LNCaP clone FGC (cell line): Measurements from ENCODE around the gene PYGB.

ENCODE experiments used
- DNase-seq: peaks from one replicate; pipeline ENCODE4 v3.0.0-alpha.2; 2011; ENCODE audit warnings: low read depth
- H3K4me3 ChIP-seq: 2 replicates; pipeline ENCODE4 v1.5.1; 2011; ENCODE audit warnings: mild to moderate bottlenecking, low read depth, low read length, control low read depth
- TF ChIP-seq, protein P1 (sequence below): IDR thresholded peaks from 2 replicates; pipeline ENCODE4 v1.5.1; 2012; ENCODE audit warnings: mild to moderate bottlenecking; ENCODE audit not compliant: control insufficient read depth, insufficient read depth; ENCODE audit errors: extremely low read depth

The PYGB gene

DNA sequence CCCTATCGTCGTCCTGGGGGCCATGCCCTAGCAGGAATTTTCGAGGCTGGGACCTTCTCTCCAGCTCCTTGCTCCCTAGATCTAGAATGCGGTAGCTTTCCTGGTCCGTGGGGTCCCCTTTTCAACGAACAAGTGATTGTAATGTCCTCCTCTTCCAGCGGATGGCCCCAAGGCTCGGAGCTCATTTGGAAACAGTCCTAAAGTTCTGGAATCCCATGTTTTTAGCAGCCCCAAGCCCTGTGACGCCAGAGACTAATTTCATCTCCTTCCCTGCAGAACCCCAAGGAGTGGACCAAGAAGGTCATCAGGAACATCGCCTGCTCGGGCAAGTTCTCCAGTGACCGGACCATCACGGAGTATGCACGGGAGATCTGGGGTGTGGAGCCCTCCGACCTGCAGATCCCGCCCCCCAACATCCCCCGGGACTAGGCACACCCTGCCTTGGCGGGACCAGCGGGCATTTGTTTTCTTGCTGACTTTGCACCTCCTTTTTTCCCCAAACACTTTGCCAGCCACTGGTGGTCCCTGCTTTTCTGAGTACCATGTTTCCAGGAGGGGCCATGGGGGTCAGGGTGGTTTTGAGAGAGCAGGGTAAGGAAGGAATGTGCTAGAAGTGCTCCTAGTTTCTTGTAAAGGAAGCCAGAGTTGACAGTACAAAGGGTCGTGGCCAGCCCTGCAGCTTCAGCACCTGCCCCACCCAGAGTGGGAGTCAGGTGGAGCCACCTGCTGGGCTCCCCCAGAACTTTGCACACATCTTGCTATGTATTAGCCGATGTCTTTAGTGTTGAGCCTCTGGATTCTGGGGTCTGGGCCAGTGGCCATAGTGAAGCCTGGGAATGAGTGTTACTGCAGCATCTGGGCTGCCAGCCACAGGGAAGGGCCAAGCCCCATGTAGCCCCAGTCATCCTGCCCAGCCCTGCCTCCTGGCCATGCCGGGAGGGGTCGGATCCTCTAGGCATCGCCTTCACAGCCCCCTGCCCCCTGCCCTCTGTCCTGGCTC lies 48.5 kb downstream of the PYGB start:
- no peak overlapping the region for H3K4me3 ChIP-seq
- TF ChIP-seq, protein P1, sequence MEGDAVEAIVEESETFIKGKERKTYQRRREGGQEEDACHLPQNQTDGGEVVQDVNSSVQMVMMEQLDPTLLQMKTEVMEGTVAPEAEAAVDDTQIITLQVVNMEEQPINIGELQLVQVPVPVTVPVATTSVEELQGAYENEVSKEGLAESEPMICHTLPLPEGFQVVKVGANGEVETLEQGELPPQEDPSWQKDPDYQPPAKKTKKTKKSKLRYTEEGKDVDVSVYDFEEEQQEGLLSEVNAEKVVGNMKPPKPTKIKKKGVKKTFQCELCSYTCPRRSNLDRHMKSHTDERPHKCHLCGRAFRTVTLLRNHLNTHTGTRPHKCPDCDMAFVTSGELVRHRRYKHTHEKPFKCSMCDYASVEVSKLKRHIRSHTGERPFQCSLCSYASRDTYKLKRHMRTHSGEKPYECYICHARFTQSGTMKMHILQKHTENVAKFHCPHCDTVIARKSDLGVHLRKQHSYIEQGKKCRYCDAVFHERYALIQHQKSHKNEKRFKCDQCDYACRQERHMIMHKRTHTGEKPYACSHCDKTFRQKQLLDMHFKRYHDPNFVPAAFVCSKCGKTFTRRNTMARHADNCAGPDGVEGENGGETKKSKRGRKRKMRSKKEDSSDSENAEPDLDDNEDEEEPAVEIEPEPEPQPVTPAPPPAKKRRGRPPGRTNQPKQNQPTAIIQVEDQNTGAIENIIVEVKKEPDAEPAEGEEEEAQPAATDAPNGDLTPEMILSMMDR: peak; percentile 41; the same call in 1 of the 2 replicates
- no peak for DNase-seq

DNA sequence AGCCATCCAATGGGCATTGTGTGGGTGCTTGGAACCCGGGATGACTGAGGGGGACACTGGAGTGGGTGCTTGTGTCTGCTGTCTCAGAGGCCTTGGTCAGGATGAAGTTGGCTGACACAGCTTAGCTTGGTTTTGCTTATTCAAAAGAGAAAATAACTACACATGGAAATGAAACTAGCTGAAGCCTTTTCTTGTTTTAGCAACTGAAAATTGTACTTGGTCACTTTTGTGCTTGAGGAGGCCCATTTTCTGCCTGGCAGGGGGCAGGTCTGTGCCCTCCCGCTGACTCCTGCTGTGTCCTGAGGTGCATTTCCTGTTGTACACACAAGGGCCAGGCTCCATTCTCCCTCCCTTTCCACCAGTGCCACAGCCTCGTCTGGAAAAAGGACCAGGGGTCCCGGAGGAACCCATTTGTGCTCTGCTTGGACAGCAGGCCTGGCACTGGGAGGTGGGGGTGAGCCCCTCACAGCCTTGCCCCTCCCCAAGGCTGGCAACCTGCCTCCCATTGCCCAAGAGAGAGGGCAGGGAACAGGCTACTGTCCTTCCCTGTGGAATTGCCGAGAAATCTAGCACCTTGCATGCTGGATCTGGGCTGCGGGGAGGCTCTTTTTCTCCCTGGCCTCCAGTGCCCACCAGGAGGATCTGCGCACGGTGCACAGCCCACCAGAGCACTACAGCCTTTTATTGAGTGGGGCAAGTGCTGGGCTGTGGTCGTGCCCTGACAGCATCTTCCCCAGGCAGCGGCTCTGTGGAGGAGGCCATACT lies 49.4 kb downstream of the PYGB start:
- H3K4me3 ChIP-seq: no peak overlapping the region
- no peak for DNase-seq
- TF ChIP-seq, protein P1: no peak

DNA sequence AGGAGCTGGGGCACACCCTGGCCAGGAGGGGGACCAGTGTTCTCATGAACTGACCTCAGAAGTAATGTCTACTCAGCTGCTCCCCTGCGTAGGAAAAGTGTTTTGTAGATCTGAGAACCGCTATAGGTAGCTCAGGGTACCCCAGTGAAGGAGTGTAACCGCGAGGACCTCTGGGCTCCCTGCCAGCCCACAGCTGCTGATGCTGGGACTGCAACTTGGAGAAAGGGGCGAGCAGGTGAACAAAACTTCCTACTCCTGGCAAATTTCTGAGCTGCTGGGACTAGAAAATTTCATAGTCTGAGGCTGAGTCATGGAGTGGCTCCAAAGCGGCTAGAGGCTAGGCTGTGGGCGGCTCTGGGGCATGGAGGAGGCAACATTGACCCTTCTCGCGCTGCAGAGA lies 51.9 kb downstream of the PYGB start:
- TF ChIP-seq, protein P1: no peak
- H3K4me3 ChIP-seq: no peak overlapping the region
- DNase-seq: no peak

DNA sequence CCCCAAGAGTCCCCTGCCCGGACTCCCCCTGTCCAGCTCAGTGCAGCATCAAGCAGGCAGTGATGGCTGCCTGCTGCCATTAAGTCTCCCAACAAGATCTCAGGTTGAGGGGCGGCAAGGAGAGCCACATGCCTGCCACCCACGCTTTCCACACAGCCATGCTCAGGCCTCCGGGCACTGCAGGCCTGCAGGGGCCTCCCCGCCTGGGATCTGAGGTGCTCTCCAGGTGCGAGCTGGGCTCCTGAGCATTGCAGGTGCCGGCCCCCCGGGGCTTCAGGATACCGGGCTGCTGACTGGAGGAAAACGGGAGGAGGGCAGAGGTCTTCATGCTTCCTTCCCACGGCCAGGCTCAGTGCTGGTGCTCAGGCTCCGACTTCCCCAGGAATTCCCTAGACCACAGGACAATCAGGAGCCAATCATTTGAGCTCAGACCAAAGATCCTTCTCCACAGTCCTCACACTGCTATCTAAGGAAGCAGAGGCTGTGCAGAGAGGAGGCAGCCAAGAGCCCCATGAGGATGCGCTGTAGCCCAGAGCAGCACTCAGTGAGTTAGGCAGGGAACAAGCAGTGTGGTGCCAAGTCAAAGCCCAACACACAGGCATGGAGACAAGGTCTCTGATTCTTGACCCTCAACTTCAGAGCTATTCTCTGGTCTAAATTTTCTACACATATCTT lies 52.7 kb downstream of the PYGB start:
- H3K4me3 ChIP-seq: no peak overlapping the region
- no peak for DNase-seq
- TF ChIP-seq, protein P1: no peak

DNA sequence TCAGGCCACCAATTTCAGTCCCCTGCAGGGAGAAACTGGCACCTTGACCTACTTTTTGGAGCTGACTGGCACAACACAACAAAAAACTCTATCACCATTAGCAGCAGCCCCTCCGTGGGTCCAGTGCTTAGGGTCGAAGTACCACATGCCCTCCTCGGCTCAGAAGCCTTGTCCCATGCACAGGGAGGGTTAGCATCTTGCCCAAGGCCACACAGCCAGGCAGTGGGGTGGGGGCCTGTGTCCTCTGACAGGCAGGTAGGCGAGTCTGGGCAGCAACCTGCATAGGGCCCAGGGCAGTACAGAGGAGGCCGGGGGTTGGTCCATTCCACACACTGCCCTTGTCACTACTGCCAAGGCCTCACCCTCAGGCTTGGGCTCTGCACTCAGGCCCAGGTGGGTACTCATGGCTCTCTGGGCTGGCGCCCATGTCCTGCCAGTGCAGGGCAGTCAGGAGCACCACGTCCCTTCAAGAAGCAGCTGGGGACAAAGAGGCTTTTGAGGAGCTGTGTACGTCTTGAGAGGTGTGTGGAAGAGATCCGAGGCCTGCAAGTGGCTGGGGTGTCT lies 53.6 kb downstream of the PYGB start:
- TF ChIP-seq, protein P1: no peak
- no peak for DNase-seq
- no peak overlapping the region for H3K4me3 ChIP-seq

DNA sequence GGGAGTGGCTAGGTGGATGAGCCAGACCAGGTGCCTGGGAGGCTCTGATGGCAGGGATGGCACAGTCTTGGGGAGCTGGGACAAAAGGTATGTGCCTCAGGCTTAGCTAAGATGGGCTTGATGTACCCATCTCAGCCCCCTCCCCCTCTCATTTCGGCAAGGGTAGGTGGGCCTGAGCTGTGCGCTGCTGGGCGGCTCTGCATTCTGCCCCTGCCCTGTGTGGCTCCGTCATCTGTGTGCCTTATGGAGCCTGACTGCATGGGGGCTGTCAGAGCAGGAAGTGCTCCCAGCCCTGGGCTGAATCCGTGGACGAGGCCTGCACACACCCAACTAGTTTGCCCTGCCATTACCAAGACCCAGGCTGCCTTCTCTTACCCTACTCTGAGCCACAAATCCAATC lies 54.7 kb downstream of the PYGB start:
- H3K4me3 ChIP-seq: no peak overlapping the region
- DNase-seq: no peak
- TF ChIP-seq, protein P1: no peak
